ENCODE data around the gene CATSPERD. TPM values are rescaled to one million over a fixed set of nuclear protein-coding genes. Genes with fewer than 3 reads are reported as not detected.

CATSPERD gene
- total RNA-seq, 1 experiment from 2014 or later, result not detected

GRCh38 chr19:5825178-5825577 is 104.7 kb downstream of the CATSPERD start:
- H3K27ac ChIP-seq (ENCODE audit: insufficient read length, low read depth, low read length), result no peak overlapping the region
- no peak overlapping the region for H3K4me2 ChIP-seq (ENCODE audit: insufficient read depth, insufficient read length, low read length)
- Mint-ChIP-seq H3K36me3 (ENCODE audit: insufficient read depth in 1 of 3, low read depth in 3 of 3) (no peaks in the 10 kb centered on the region), H3K4me1 (peaks cover 2 to 15% of the 10 kb centered on the region in 2 experiments; a peak in 2 of 4 replicates), H3K9me3 (peaks cover 0 to 1% of the 10 kb centered on the region in 2 experiments; a peak in 2 of 5 replicates), H3K27ac (no peak overlapping the region), H3K27me3 (ENCODE audit: low read depth) (peaks cover 11% of the 10 kb centered on the region), H3K4me3 (no peak overlapping the region)
- H3K27me3 ChIP-seq (ENCODE audit: insufficient read depth, low read length), result no peaks in the 10 kb centered on the region
- H2BK12ac ChIP-seq (ENCODE audit: insufficient read length, low read depth, low read length), result no peak overlapping the region
- no peak overlapping the region for H2AK5ac ChIP-seq (ENCODE audit: insufficient read length, low read length)
- H2BK20ac ChIP-seq (ENCODE audit: low read depth, low read length, poor library complexity, severe bottlenecking), result no peak overlapping the region
- H3K9ac ChIP-seq (ENCODE audit: extremely low read depth, insufficient read length, low read length), result no peak overlapping the region
- no peak overlapping the region for H4K8ac ChIP-seq (replicated peaks; ENCODE audit: insufficient read length, low read depth, low read length)
- no peak overlapping the region for H3K18ac ChIP-seq (ENCODE audit: insufficient read length, low read depth, low read length)
- no CpG with 5 or more reads among the region's 21 CpGs for WGBS (ENCODE audit: extremely low coverage, insufficient read length, low lambda C conversion rate)
- no peak overlapping the region for H2BK5ac ChIP-seq (ENCODE audit: insufficient read length, low read length)
- H3K23ac ChIP-seq (ENCODE audit: insufficient read length, low read depth, low read length), result no peak overlapping the region
- no peaks in the 10 kb centered on the region for H3K9me3 ChIP-seq (ENCODE audit: control insufficient read depth, low read depth, low read length)
- peaks cover 12% of the 10 kb centered on the region for H3K23me2 ChIP-seq (ENCODE audit: insufficient read length, low read depth, low read length, poor library complexity, severe bottlenecking)
- no peaks in the 10 kb centered on the region for H3K4me1 ChIP-seq (ENCODE audit: insufficient read depth, low read length)
- H4K20me1 ChIP-seq (ENCODE audit: control insufficient read depth, insufficient read depth, insufficient read length), result no peaks in the 10 kb centered on the region
- H2BK120ac ChIP-seq (ENCODE audit: low read depth, low read length, poor library complexity, severe bottlenecking), result no peak overlapping the region
- H2AFZ ChIP-seq (ENCODE audit: low read length), result no peak overlapping the region
- H3K14ac ChIP-seq (ENCODE audit: insufficient read depth, low read length), result no peak overlapping the region
- H3K4ac ChIP-seq (ENCODE audit: low read depth, low read length), result no peak overlapping the region
- no peak for TF ChIP-seq CTCF (conservative IDR thresholded peaks at IDR 0.05)
- no peak overlapping the region for H3K56ac ChIP-seq (ENCODE audit: insufficient read length, low read depth, low read length)
- no peaks in the 10 kb centered on the region for H3K79me2 ChIP-seq (ENCODE audit: insufficient read depth, low read length)
- DNase-seq, result no peak
- H4K91ac ChIP-seq (ENCODE audit: insufficient read length, low read depth, low read length), result no peak overlapping the region
- H3T11ph ChIP-seq (ENCODE audit: low read length), result no peak overlapping the region
- H3K79me1 ChIP-seq (ENCODE audit: insufficient read depth, low read depth, low read length, poor library complexity, severe bottlenecking), result no peaks in the 10 kb centered on the region
- H2BK15ac ChIP-seq (ENCODE audit: low read depth, low read length), result no peak overlapping the region
- no peak overlapping the region for H4K5ac ChIP-seq (ENCODE audit: insufficient read length, low read depth, low read length)

Measured in H9 (cell line).